ENCODE data around the gene ZNF318. TPM values are rescaled to one million over a fixed set of nuclear protein-coding genes. Genes with fewer than 3 reads are reported as not detected.
"Not testable (repeated sequence)": the region's sequence is repeated elsewhere in the genome, so short reads cannot be mapped to it uniquely, and the experiment has no call there.

The ZNF318 gene
- total RNA-seq: 10 to 100 TPM; 20.9 to 35.5 (median 24.8) TPM

DNA sequence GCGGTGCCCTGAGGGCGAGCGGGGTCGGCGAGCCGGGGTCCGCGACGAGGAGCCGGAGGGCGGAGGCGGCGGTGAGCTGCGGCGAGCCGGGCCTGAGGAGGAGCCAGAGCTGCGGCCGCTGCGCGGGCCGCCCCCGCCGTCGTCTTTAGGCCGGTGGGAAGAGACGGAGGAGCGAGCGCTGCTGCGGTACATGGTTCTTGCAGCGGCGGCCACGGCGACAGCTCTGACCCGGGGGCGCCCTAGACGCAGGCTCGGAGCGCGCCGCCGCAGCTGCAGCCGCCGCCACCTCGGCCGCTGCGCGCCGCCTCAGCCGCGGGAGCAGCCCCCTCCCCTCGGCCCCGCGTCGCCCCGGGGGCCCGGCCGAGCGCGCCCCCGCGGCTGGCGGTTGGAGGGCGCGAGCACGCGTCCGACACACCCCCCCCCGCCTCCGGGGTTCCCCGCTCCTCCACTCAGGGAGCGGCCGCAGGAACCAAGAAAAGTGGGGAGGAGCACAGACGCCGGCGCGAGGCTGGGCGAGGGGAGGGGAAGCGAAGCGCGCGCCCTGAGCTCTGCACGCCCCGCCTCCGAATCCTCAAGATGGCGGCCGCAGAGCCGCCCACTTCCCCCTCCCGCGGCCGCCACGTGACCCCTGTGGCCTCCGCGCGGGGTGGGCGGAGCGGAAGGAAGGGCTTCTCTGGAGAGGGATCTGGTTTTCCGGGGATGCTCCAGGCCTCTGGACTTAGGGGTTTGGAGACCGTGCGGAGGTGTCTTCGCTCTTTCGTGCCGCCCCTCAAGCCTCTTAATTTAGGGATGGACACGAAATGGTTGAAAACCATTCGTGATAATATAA lies at the start of gene ZNF318:
TSS of gene ZNF318 (minus strand) at position 474 of the 829 bp plus-strand sequence. CDS start at position 192, 282 bp downstream.
- Histone ChIP-seq H3K27ac (peak within 1 kb of the TSS; percentile 72), H3K27me3 (no peaks in the 10 kb centered on the region), H3K4me1 (peaks cover 51% of the 10 kb centered on the region), H3K36me3 (peaks cover 5% of the 10 kb centered on the region), H3K4me3 (peak within 1 kb of the TSS; percentile 90), H3K9me3 (no peaks in the 10 kb centered on the region)
- TF ChIP-seq CTCF (IDR thresholded peaks at IDR 0.05) (no peak), POLR2A (IDR thresholded peaks at IDR 0.05) (no peak), POLR2AphosphoS5 (IDR thresholded peaks at IDR 0.05) (peak in 1 of 3 donors; percentile 34)
- 0% methylated on average over 9 of the region's 104 CpGs for WGBS
- peak; percentile 96 to 97 for DNase-seq (ENCODE audit: low spot score in 2 of 2)

- H3K36me3 ChIP-seq: no peaks in the 10 kb centered on the region
- 75% methylated on average over 4 of the region's 4 CpGs for WGBS
- TF ChIP-seq POLR2AphosphoS5 (IDR thresholded peaks at IDR 0.05): no peak
- TF ChIP-seq POLR2A (IDR thresholded peaks at IDR 0.05): no peak
- TF ChIP-seq CTCF (IDR thresholded peaks at IDR 0.05): no peak
- no peak for TF ChIP-seq EP300 (IDR thresholded peaks at IDR 0.05)
Observed at GRCh38 chr6:43416935-43417334, 47.5 kb upstream of the ZNF318 start.

GRCh38 chr6:43415275-43415674 lies 45.8 kb upstream of the ZNF318 start:
- not testable (repeated sequence) for H3K27me3 ChIP-seq; H3K4me3 ChIP-seq; H3K9me3 ChIP-seq; H3K4me1 ChIP-seq; H3K36me3 ChIP-seq; H3K27ac ChIP-seq; DNase-seq (ENCODE audit: low spot score in 2 of 2)
- WGBS: 98% methylated on average over 8 of the region's 8 CpGs

More at GRCh38 chr6:43416935-43417334, 47.5 kb upstream of the ZNF318 start:
- Histone ChIP-seq H3K27ac (no peak overlapping the region), H3K27me3 (no peaks in the 10 kb centered on the region), H3K4me3 (no peak overlapping the region), H3K9me3 (no peaks in the 10 kb centered on the region), H3K4me1 (no peaks in the 10 kb centered on the region)
- no peak for DNase-seq (ENCODE audit: low spot score in 2 of 2)

- no peaks in the 10 kb centered on the region for H3K36me3 ChIP-seq
- DNase-seq (ENCODE audit: low spot score in 2 of 2): no peak
- H3K4me3 ChIP-seq: no peak overlapping the region
- H3K27ac ChIP-seq: no peak overlapping the region
- no peaks in the 10 kb centered on the region for H3K27me3 ChIP-seq
- no peaks in the 10 kb centered on the region for H3K9me3 ChIP-seq
- TF ChIP-seq POLR2AphosphoS5 (IDR thresholded peaks at IDR 0.05): no peak
- TF ChIP-seq EP300 (IDR thresholded peaks at IDR 0.05): no peak
- TF ChIP-seq POLR2A (IDR thresholded peaks at IDR 0.05): no peak
- TF ChIP-seq CTCF (IDR thresholded peaks at IDR 0.05): no peak
- 100% methylated on average over 1 of the region's 2 CpGs for WGBS
- no peaks in the 10 kb centered on the region for H3K4me1 ChIP-seq
Observed at GRCh38 chr6:43413002-43413401, 43.6 kb upstream of the ZNF318 start.

- DNase-seq (ENCODE audit: low spot score in 2 of 2): no peak
- H3K4me3 ChIP-seq: no peak overlapping the region
- H3K27ac ChIP-seq: no peak overlapping the region
- no peaks in the 10 kb centered on the region for H3K9me3 ChIP-seq
- TF ChIP-seq POLR2A (IDR thresholded peaks at IDR 0.05): no peak
- WGBS: no CpG with 5 or more reads among the region's 5 CpGs
- H3K36me3 ChIP-seq: no peaks in the 10 kb centered on the region
- no peaks in the 10 kb centered on the region for H3K27me3 ChIP-seq
- H3K4me1 ChIP-seq: no peaks in the 10 kb centered on the region
Observed at GRCh38 chr6:43412541-43412940, 43.1 kb upstream of the ZNF318 start.

- not testable (repeated sequence) for H3K27me3 ChIP-seq; H3K9me3 ChIP-seq; DNase-seq (ENCODE audit: low spot score in 2 of 2); H3K36me3 ChIP-seq; H3K4me3 ChIP-seq; H3K27ac ChIP-seq; H3K4me1 ChIP-seq
- WGBS: 84% methylated on average over 1 of the region's 1 CpG
Observed at GRCh38 chr6:43410776-43411175, 41.3 kb upstream of the ZNF318 start.

DNA sequence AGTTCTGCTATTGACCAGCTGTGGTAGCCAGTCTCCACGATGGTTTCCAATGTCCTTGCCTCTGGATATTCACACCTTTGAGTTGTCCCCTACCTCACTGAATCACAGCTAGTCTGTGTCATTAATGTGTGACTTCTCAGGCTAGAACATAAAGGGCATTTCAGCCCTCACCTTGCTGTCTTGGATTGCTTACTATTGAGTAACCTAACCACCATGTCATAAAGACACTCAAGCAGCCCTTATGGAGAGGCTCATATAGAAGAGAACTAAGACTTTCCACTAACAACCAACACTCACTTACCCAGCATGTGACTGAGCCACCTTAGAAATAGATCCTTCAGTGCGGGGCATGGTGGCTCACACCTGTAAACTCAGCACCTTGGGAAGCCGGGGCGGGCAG lies 38.8 kb upstream of the ZNF318 start:
- Histone ChIP-seq H3K9me3 (no peaks in the 10 kb centered on the region), H3K36me3 (no peaks in the 10 kb centered on the region), H3K4me1 (no peaks in the 10 kb centered on the region), H3K27me3 (no peaks in the 10 kb centered on the region), H3K4me3 (no peak overlapping the region), H3K27ac (no peak overlapping the region)
- TF ChIP-seq CTCF (IDR thresholded peaks at IDR 0.05) (no peak), POLR2A (IDR thresholded peaks at IDR 0.05) (no peak), POLR2AphosphoS5 (IDR thresholded peaks at IDR 0.05) (no peak), EP300 (IDR thresholded peaks at IDR 0.05) (no peak)
- no peak for DNase-seq (ENCODE audit: low spot score in 2 of 2)
- 97% methylated on average over 4 of the region's 4 CpGs for WGBS
